ENCODE measurements around the gene NUP153.

DNA sequence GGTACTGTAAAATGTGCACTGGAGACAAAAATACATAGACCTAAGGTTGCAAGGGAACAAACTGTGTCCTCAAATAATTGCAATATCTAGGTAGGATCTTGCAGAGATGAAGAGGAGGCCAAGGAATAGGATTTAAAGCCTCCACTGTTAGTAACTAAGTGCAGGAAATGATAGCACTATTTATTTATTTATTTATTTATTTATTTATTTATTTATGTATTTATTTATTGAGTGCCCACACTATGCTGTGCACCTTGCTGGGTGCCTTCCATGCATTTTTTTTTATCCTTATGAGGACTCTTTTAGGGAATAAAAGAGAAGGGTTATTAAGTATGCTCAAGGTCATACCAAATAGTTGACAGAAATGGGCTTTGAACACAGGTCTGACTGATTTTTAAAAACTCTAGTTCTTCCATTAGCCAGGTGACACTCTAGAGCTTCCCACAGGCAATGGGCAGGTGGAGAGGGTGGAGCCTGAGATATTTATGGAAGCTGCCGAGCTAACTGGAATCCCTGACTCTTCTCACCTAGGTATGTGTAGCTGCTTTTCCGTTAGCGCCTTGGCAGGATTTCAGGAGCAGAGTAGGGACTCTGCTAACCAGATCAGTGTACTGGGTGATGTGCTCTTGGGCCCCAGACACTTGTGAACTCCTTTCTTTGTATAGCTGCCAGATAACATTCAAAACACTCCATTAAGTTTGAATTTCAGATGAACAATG lies 12.8 kb upstream of the NUP153 start:
- TF ChIP-seq, protein P1, sequence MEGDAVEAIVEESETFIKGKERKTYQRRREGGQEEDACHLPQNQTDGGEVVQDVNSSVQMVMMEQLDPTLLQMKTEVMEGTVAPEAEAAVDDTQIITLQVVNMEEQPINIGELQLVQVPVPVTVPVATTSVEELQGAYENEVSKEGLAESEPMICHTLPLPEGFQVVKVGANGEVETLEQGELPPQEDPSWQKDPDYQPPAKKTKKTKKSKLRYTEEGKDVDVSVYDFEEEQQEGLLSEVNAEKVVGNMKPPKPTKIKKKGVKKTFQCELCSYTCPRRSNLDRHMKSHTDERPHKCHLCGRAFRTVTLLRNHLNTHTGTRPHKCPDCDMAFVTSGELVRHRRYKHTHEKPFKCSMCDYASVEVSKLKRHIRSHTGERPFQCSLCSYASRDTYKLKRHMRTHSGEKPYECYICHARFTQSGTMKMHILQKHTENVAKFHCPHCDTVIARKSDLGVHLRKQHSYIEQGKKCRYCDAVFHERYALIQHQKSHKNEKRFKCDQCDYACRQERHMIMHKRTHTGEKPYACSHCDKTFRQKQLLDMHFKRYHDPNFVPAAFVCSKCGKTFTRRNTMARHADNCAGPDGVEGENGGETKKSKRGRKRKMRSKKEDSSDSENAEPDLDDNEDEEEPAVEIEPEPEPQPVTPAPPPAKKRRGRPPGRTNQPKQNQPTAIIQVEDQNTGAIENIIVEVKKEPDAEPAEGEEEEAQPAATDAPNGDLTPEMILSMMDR (IDR thresholded peaks at IDR 0.05): no peak
- no peak for TF ChIP-seq POLR2A (IDR thresholded peaks at IDR 0.05)

Measured in lower leg skin (tissue), 3 donors.